H9 (cell line): ENCODE results near the gene LTV1. TPM values are rescaled to one million over a fixed set of nuclear protein-coding genes. Genes with fewer than 3 reads are reported as not detected.
"Not testable (repeated sequence)": the region's sequence is repeated elsewhere in the genome, so short reads cannot be mapped to it uniquely, and the experiment has no call there.

Source experiments
- DNase-seq: peaks from one replicate; pipeline ENCODE4 v3.0.0-alpha.2; 2017
- H2AFZ ChIP-seq: one replicate; pipeline ENCODE4 v1.6.1; 2013; ENCODE audit warnings: mild to moderate bottlenecking, low read length, control low read depth, moderate library complexity
- H2AK5ac ChIP-seq: 2 replicates; pipeline ENCODE4 v1.6.1; 2013; ENCODE audit warnings: low read length, control low read depth, mixed read lengths; ENCODE audit not compliant: insufficient read length
- H2BK120ac ChIP-seq: one replicate; pipeline ENCODE4 v1.6.1; 2013; ENCODE audit warnings: low read depth, mild to moderate bottlenecking, low read length, control low read depth, inconsistent platforms; ENCODE audit not compliant: poor library complexity, severe bottlenecking
- H2BK12ac ChIP-seq: 2 replicates; pipeline ENCODE4 v1.6.1; 2013; ENCODE audit warnings: low read length, control low read depth, mixed read lengths, low read depth; ENCODE audit not compliant: insufficient read length
- H2BK15ac ChIP-seq: 2 replicates; pipeline ENCODE4 v1.6.1; 2013; ENCODE audit warnings: low read depth, low read length, control low read depth
- H2BK20ac ChIP-seq: one replicate; pipeline ENCODE4 v1.6.1; 2013; ENCODE audit warnings: low read depth, mild to moderate bottlenecking, low read length, control low read depth, inconsistent platforms; ENCODE audit not compliant: poor library complexity, severe bottlenecking
- H2BK5ac ChIP-seq: 2 replicates; pipeline ENCODE4 v1.6.1; 2013; ENCODE audit warnings: low read length, control low read depth, mixed read lengths; ENCODE audit not compliant: insufficient read length
- H3K14ac ChIP-seq: 2 replicates; pipeline ENCODE4 v1.6.1; 2013; ENCODE audit warnings: low read length, control low read depth; ENCODE audit not compliant: insufficient read depth
- H3K18ac ChIP-seq: 2 replicates; pipeline ENCODE4 v1.6.1; 2013; ENCODE audit warnings: low read depth, mild to moderate bottlenecking, mixed read lengths, low read length, control low read depth; ENCODE audit not compliant: insufficient read length
- H3K23ac ChIP-seq: 2 replicates; pipeline ENCODE4 v1.6.1; 2013; ENCODE audit warnings: low read length, control low read depth, mixed read lengths, low read depth; ENCODE audit not compliant: insufficient read length
- H3K23me2 ChIP-seq: 2 replicates; pipeline ENCODE4 v1.6.1; 2013; ENCODE audit warnings: low read depth, mild to moderate bottlenecking, mixed read lengths, low read length, control low read depth; ENCODE audit not compliant: insufficient read length, poor library complexity, severe bottlenecking
- H3K27ac ChIP-seq: 2 replicates; pipeline ENCODE4 v1.5.1; 2013; ENCODE audit warnings: low read length, control low read depth, mixed read lengths, low read depth; ENCODE audit not compliant: insufficient read length
- H3K27me3 ChIP-seq: 2 replicates; pipeline ENCODE4 v1.6.1; 2013; ENCODE audit warnings: low read length, control low read depth, inconsistent platforms; ENCODE audit not compliant: insufficient read depth
- H3K4ac ChIP-seq: 2 replicates; pipeline ENCODE4 v1.6.1; 2013; ENCODE audit warnings: low read depth, mild to moderate bottlenecking, control low read depth, inconsistent platforms, low read length, moderate library complexity
- H3K4me1 ChIP-seq: 2 replicates; pipeline ENCODE4 v1.6.1; 2013; ENCODE audit warnings: low read length, control low read depth, inconsistent platforms; ENCODE audit not compliant: insufficient read depth
- H3K4me2 ChIP-seq: 2 replicates; pipeline ENCODE4 v1.6.1; 2013; ENCODE audit warnings: low read length, control low read depth, mixed read lengths; ENCODE audit not compliant: insufficient read length, insufficient read depth
- H3K56ac ChIP-seq: 2 replicates; pipeline ENCODE4 v1.6.1; 2013; ENCODE audit warnings: low read depth, mild to moderate bottlenecking, mixed read lengths, low read length, control low read depth; ENCODE audit not compliant: insufficient read length
- H3K79me1 ChIP-seq: 2 replicates; pipeline ENCODE4 v1.6.1; 2013; ENCODE audit warnings: low read depth, mild to moderate bottlenecking, moderate library complexity, low read length, control low read depth, inconsistent platforms; ENCODE audit not compliant: insufficient read depth, poor library complexity, severe bottlenecking
- H3K79me2 ChIP-seq: 2 replicates; pipeline ENCODE4 v1.6.1; 2013; ENCODE audit warnings: low read length, control low read depth, inconsistent platforms; ENCODE audit not compliant: insufficient read depth
- H3K9ac ChIP-seq: 2 replicates; pipeline ENCODE4 v1.6.1; 2013; ENCODE audit warnings: low read length, control low read depth, mixed read lengths; ENCODE audit not compliant: insufficient read length; ENCODE audit errors: extremely low read depth
- H3K9me3 ChIP-seq: one replicate; pipeline ENCODE4 v1.6.1; 2013; ENCODE audit warnings: low read depth, low read length, inconsistent platforms; ENCODE audit not compliant: control insufficient read depth
- H3T11ph ChIP-seq: one replicate; pipeline ENCODE4 v1.6.1; 2013; ENCODE audit warnings: mild to moderate bottlenecking, low read length, control low read depth, inconsistent platforms
- H4K20me1 ChIP-seq: one replicate; pipeline ENCODE4 v1.6.1; 2013; ENCODE audit not compliant: control insufficient read depth, insufficient read length, insufficient read depth
- H4K5ac ChIP-seq: 2 replicates; pipeline ENCODE4 v1.6.1; 2013; ENCODE audit warnings: low read depth, mild to moderate bottlenecking, mixed read lengths, low read length, control low read depth; ENCODE audit not compliant: insufficient read length
- H4K8ac ChIP-seq: replicated peaks from 2 replicates; pipeline ENCODE4 v1.6.1; 2013; ENCODE audit warnings: low read length, control low read depth, mixed read lengths, low read depth; ENCODE audit not compliant: insufficient read length
- H4K91ac ChIP-seq: 2 replicates; pipeline ENCODE4 v1.6.1; 2013; ENCODE audit warnings: low read depth, mild to moderate bottlenecking, moderate library complexity, mixed read lengths, low read length, control low read depth; ENCODE audit not compliant: insufficient read length
- H3K27ac Mint-ChIP-seq, 3 experiments: 2 replicates in 2 of 3; 3 replicates in 1 of 3; pipeline ENCODE4 v1.8.0; 2020 to 2021; ENCODE audit warnings: mixed read lengths in 3 of 3, mild to moderate bottlenecking in 1 of 3, moderate library complexity in 1 of 3
- H3K27me3 Mint-ChIP-seq: 2 replicates; pipeline ENCODE4 v1.8.0; 2021; ENCODE audit warnings: low read depth, mild to moderate bottlenecking, moderate library complexity, mixed read lengths
- H3K36me3 Mint-ChIP-seq, 3 experiments: 2 replicates in 2 of 3; 3 replicates in 1 of 3; pipeline ENCODE4 v1.8.0; 2020 to 2021; ENCODE audit warnings: low read depth in 3 of 3, mixed read lengths in 3 of 3; ENCODE audit not compliant: insufficient read depth in 1 of 3
- H3K4me1 Mint-ChIP-seq, 2 experiments: 2 replicates each; pipeline ENCODE4 v1.8.0; 2020; ENCODE audit warnings: mixed read lengths in 2 of 2
- H3K4me3 Mint-ChIP-seq, 2 experiments: 2 replicates in 1 of 2; 3 replicates in 1 of 2; pipeline ENCODE4 v1.8.0; 2020 to 2021; ENCODE audit warnings: mild to moderate bottlenecking in 2 of 2, mixed read lengths in 2 of 2, moderate library complexity in 1 of 2
- H3K9me3 Mint-ChIP-seq, 2 experiments: 2 replicates in 1 of 2; 3 replicates in 1 of 2; pipeline ENCODE4 v1.8.0; 2020; ENCODE audit warnings: mild to moderate bottlenecking in 2 of 2, mixed read lengths in 2 of 2, moderate library complexity in 1 of 2
- CTCF ChIP-seq: fragments of 200-600 bp; sonication (generic); conservative IDR thresholded peaks from 3 replicates; pipeline ENCODE4 v1.8.0; 2021; ENCODE audit warnings: antibody characterized with exemption, mild to moderate bottlenecking
- WGBS: extraction: QIAGEN DNeasy Blood & Tissue Kit; methylation state at CpG from one replicate; pipeline ENCODE4 v1.1.7; 2013; ENCODE audit warnings: missing lambda C conversion rate, low lambda C conversion rate, mixed read lengths; ENCODE audit not compliant: insufficient read length; ENCODE audit errors: extremely low coverage; 5-methylcytosine and 5-hydroxymethylcytosine counted together
- long read RNA-seq: library from polyadenylated mRNA; unstranded; transcript quantifications from one replicate; pipeline ENCODE4 v2.0.0, GENCODE V29; 2020
- total RNA-seq: library from RNA; stranded (reverse); gene quantifications from 2 replicates; pipeline ENCODE4 v1.2.1, GENCODE V29; 2021

Gene LTV1
- 62.5 and 62.9 TPM in 2 replicates for total RNA-seq
- long read RNA-seq, transcript LTV1-201 (11 exons, 1,847 nt) = major isoform, 523 of 730 reads
- long read RNA-seq, partial matches to known transcripts = 178 of 730 reads
- long read RNA-seq, other reads (novel, unspliced or antisense) = 29 of 730 reads

GRCh38 chr6:143842902-143843676 is at the start of gene LTV1:
LTV1 (plus strand) TSS chr6:143843338; CDS start chr6:143843478, 140 bp downstream.
- no peak within 1 kb of the TSS for H2BK12ac ChIP-seq
- no peak within 1 kb of the TSS for H3K27ac ChIP-seq
- H2AFZ ChIP-seq = no peak within 1 kb of the TSS
- H3K27me3 ChIP-seq = no peaks in the 10 kb centered on the region
- H3K14ac ChIP-seq = peak within 1 kb of the TSS; percentile 84
- H3K4me1 ChIP-seq = no peaks in the 10 kb centered on the region
- no peak within 1 kb of the TSS for H2BK5ac ChIP-seq
- H4K5ac ChIP-seq = no peak within 1 kb of the TSS
- H2BK120ac ChIP-seq = no peak within 1 kb of the TSS
- H4K20me1 ChIP-seq = no peaks in the 10 kb centered on the region
- no peaks in the 10 kb centered on the region for H3K79me1 ChIP-seq
- H3K4me2 ChIP-seq = peak within 1 kb of the TSS; percentile 83
- H2BK15ac ChIP-seq = no peak within 1 kb of the TSS
- TF ChIP-seq CTCF = no peak
- H3K79me2 ChIP-seq = peaks cover 9% of the 10 kb centered on the region; the same call in 1 of the 2 replicates
- H3K9me3 ChIP-seq = no peaks in the 10 kb centered on the region
- no peak within 1 kb of the TSS for H2BK20ac ChIP-seq
- H3K9ac ChIP-seq = peak within 1 kb of the TSS; percentile 91
- no peak within 1 kb of the TSS for H3K23ac ChIP-seq
- no peak within 1 kb of the TSS for H4K8ac ChIP-seq
- H4K91ac ChIP-seq = no peak within 1 kb of the TSS
- peaks cover 4% of the 10 kb centered on the region for H3K23me2 ChIP-seq
- Mint-ChIP-seq H3K36me3 (peaks cover 28 to 44% (median 38%) of the 10 kb centered on the region in 3 experiments), H3K27ac (peak within 1 kb of the TSS; percentile 93 to 99 (median 98)), H3K9me3 (no peaks in the 10 kb centered on the region), H3K27me3 (no peaks in the 10 kb centered on the region), H3K4me1 (peaks cover 10 to 14% of the 10 kb centered on the region in 2 experiments), H3K4me3 (peak within 1 kb of the TSS; percentile 97 to 98)
- no peak within 1 kb of the TSS for H3K4ac ChIP-seq
- no peak within 1 kb of the TSS for H3T11ph ChIP-seq
- no CpG with 5 or more reads among the region's 64 CpGs for WGBS
- DNase-seq = peak; percentile 97
- H3K56ac ChIP-seq = peak within 1 kb of the TSS; percentile 18
- no peak within 1 kb of the TSS for H2AK5ac ChIP-seq
- peak within 1 kb of the TSS; percentile 94 for H3K18ac ChIP-seq

- no CpG with 5 or more reads among the region's 2 CpGs for WGBS
- H3K4me1 Mint-ChIP-seq, H3K27ac Mint-ChIP-seq, H4K8ac ChIP-seq, H2AFZ ChIP-seq, H2BK120ac ChIP-seq, H2BK15ac ChIP-seq, H3K14ac ChIP-seq, H3T11ph ChIP-seq, H2BK12ac ChIP-seq, H4K20me1 ChIP-seq, H4K5ac ChIP-seq, H3K4me2 ChIP-seq, H4K91ac ChIP-seq, H3K23ac ChIP-seq, H3K27me3 Mint-ChIP-seq, H2BK5ac ChIP-seq, H3K9me3 ChIP-seq, H3K56ac ChIP-seq, H3K27ac ChIP-seq, H3K4me3 Mint-ChIP-seq, H3K79me2 ChIP-seq, H3K9ac ChIP-seq, H3K27me3 ChIP-seq, H3K79me1 ChIP-seq, H2AK5ac ChIP-seq, H3K23me2 ChIP-seq, H2BK20ac ChIP-seq, H3K4ac ChIP-seq, H3K4me1 ChIP-seq, H3K18ac ChIP-seq, DNase-seq: not testable (repeated sequence)
- H3K36me3 Mint-ChIP-seq = peaks cover 51 to 90% (median 80%) of the 10 kb centered on the region in 3 experiments
- H3K9me3 Mint-ChIP-seq = peaks cover 17 to 20% of the 10 kb centered on the region in 2 experiments; a peak in 4 of 5 replicates
These were observed 46.6 kb upstream of the LTV1 start for GRCh38 chr6:143796551-143796950.
